Activated T-cell treated with anti-CD3 and anti-CD28 coated beads, Interleukin-2, amount 50 U/mL, for 48 hours (primary cell): ENCODE data around the gene SLC47A1.
"Not testable (repeated sequence)": the region's sequence is repeated elsewhere in the genome, so short reads cannot be mapped to it uniquely, and the experiment has no call there.

Experiments
- DNase-seq, 2 experiments: peaks; one replicate each; pipeline ENCODE4 v3.0.0-alpha.2; 2020

The SLC47A1 gene, protein sequence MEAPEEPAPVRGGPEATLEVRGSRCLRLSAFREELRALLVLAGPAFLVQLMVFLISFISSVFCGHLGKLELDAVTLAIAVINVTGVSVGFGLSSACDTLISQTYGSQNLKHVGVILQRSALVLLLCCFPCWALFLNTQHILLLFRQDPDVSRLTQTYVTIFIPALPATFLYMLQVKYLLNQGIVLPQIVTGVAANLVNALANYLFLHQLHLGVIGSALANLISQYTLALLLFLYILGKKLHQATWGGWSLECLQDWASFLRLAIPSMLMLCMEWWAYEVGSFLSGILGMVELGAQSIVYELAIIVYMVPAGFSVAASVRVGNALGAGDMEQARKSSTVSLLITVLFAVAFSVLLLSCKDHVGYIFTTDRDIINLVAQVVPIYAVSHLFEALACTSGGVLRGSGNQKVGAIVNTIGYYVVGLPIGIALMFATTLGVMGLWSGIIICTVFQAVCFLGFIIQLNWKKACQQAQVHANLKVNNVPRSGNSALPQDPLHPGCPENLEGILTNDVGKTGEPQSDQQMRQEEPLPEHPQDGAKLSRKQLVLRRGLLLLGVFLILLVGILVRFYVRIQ

DNA sequence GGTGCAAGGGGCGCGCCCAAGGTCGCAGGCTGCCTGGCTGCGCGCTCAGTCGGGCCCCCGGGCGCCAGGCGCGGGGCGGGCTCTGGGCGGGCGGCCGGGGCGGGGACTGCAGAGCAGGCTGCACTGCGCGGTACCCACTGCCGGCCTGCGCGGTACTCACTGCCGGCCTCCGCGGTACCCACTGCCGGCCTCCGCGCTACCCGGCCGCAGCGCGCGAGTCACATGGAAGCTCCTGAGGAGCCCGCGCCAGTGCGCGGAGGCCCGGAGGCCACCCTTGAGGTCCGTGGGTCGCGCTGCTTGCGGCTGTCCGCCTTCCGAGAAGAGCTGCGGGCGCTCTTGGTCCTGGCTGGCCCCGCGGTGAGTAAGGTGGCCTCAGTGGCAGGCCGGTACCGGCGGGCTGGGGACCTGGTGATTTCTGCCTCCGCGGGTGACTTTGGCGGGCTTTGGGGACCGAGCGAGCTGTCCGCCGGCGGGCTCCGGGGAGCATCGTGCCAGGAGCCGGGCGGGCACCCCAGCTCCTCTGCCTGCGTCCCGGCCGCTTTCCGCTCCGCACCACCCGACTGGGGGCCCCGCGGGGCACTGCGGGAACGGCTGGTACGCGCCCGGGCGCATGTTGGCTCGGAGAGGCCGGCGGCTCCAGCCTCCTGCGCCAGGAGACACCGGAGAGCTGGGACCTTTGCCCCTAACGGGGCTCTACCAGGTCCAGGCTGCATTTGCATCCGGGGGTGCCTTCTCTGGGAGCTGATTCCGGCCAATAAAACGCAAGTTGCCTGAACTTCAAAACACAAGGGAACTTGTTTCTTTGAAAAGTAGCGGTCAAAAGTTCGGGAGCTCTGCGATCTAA lies at the start of gene SLC47A1:
SLC47A1 (plus strand) TSS at position 137 of the 844 bp plus-strand sequence; CDS start at position 223, 86 bp downstream.
- peak; percentile 44 to 46 for DNase-seq

DNA sequence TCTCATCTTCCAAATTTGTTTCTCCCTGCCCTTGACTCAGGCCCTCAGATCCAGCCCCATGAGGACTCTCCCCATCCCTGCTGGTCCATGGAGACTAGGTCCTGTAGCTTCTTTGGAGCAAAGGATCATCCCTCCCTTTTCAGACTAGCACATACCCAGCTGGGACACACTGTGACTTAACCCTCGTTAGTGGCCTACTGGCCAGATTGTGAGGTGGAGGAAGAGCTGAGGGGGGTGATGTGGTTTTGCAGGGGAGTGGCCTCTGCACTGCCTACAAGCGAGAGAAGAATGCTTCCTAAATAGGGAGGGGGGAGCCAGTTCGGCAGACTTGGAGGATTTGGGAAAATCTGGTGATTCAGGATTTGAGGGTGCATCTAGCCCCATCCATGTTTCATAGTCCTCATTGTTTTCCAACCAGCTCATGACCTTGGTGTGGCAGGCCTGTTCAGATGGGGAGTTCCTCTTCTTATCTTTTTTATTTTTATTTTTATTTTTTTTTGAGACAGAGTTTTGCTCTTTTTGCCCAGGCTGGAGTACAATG lies 47.8 kb upstream of the SLC47A1 start:
- no peak for DNase-seq

DNA sequence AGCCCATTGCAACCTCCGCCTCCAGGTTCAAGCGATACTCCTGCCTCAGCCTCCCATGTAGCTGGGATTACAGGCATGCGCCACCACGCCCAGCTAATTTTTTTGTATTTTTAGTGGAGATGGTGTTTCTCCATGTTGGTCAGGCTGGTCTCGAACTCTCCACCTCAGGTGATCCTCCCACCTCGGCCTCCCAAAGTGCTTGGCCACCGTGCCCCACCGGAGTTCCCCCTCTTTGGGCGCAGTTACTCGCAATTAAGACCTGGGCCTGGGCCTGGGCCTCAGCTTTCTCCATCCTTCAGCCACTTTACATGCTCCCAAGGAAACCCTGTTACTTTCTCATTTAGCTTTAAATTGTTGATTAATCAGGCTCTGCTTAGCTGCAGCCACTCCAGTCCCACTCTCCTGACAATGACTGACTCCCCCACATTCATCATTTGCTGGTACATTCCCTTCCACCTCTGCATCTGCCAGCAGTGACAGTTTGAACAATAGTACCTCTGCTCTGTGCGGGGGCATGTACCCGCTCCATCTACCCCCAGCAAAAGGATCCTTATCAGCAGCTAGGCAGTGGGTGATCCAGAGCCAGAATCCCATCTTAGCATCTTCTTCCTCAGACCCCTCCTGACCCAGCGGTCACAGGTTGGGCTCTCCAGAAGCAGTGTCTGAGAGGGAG lies 47.2 kb upstream of the SLC47A1 start:
- no peak for DNase-seq

GRCh38 chr17:19487024-19487600 lies 46.5 kb upstream of the SLC47A1 start:
- DNase-seq: no peak

DNA sequence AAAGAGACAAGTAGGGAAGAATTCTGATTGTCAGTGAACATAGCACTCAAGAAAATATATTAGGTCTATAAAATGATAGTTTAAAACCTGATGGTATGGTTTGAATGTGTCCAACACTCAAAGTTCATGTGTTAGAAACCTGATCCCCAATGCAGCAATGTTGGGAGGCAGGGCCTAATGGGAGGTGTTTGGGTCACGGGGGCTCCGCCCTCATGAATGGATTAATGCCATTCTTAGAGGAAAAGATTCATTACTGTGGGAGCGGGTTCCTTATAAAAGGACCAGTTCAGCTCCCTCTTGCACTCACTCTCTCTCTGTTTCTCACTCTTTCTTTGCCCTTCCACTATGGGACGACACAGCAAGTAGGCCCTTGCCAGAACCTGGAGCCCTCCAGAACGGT lies 41.5 kb upstream of the SLC47A1 start:
- DNase-seq: no peak

DNA sequence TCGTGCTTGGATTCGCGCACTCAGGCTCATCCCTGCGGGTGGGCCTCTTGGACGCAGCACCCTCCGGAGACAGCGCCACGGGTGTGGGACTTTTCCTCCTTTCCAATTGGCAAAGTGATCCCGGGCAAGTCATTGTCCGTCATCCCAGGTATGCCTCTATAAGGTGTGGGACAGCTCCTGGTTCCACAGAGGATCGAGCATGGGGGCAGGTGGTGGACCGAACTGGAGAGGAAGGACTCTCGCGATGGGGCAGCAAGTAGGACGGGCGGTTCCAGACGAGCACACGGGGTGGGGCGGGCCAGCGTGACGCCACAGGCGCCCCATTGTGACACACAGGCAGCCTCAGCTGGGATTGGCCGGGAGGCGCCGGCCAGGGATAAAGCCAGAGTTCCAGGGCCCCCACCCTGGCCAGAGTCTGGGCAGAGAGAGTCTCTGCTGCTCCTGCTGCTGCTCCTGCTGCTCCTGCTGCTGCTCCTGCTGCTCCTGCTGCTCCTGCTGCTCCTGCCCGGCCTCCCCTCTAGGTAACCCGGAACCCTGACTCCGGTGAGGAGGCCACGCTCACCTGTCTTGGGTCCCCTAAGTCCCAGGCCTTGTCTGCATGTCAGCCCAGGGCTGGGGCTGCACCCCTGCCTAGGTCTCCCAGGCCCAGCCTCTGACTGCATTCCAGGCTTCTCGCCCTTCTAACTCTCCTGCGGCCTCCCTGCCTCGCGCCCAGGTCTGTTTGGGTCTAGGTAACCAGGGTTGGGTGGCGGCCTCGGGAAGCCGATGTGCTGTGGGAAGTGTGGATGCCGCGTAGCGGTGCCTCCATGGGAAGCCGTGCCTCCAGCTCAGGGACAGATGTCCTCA lies 38.5 kb upstream of the SLC47A1 start:
- DNase-seq: no peak

GRCh38 chr17:19495828-19496528 lies 37.7 kb upstream of the SLC47A1 start:
- DNase-seq: no peak

DNA sequence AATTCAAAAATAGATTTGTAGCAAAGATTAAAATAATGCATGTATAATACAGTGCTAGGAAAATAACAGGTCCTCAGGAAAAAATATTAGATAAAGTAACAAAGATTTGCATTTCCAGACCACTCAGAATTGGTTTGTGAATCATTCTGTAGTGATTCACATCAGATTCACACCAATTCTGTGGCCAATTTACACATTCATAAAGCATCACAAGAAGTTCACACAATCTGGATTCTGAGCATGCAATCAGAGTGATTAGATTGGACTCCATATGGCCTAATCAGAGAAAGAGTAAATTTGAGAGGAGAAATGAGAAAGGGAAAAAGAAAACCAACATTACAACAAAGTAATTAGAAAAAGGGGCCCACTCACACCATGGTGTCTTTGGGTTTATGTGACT lies 36.0 kb upstream of the SLC47A1 start:
- no peak for DNase-seq

DNA sequence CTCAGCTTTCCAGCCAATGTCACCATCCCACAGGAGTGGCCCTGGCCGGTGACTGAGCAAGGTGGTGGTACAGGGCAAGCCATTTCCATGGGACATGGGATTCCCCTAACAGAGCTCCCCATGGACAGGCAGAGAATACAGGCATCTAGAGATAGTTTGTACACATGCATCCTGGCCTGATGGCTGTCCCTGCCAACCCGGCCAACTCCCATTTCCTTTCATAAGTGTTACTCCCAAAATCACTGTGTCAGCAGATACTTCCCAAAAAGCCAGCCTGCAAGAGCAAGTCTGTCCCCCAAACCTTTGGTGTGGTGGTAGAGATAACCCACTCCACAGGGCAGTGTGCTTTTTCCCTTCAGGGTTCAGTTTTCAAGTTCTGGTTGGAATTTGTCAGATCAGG lies 32.4 kb upstream of the SLC47A1 start:
- DNase-seq: no peak

GRCh38 chr17:19502517-19502916 lies 31.1 kb upstream of the SLC47A1 start:
- peak; percentile 55 to 64 for DNase-seq

DNA sequence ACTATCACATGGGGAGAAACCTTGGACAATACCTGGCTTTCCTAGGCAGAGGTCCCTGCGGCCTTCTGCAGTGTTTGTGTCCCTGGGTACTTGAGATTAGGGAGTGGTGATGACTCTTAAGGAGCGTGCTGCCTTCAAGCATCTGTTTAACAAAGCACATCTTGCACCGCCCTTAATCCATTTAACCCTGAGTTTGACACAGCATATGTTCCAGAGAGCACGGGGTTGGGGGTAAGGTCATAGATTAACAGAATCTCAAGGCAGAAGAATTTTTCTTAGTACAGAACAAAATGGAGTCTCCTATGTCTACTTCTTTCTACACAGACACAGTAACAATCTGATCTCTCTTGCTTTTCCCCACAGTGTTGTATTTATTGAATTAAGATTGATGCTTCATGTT lies 28.1 kb upstream of the SLC47A1 start:
- not testable (repeated sequence) for DNase-seq

DNA sequence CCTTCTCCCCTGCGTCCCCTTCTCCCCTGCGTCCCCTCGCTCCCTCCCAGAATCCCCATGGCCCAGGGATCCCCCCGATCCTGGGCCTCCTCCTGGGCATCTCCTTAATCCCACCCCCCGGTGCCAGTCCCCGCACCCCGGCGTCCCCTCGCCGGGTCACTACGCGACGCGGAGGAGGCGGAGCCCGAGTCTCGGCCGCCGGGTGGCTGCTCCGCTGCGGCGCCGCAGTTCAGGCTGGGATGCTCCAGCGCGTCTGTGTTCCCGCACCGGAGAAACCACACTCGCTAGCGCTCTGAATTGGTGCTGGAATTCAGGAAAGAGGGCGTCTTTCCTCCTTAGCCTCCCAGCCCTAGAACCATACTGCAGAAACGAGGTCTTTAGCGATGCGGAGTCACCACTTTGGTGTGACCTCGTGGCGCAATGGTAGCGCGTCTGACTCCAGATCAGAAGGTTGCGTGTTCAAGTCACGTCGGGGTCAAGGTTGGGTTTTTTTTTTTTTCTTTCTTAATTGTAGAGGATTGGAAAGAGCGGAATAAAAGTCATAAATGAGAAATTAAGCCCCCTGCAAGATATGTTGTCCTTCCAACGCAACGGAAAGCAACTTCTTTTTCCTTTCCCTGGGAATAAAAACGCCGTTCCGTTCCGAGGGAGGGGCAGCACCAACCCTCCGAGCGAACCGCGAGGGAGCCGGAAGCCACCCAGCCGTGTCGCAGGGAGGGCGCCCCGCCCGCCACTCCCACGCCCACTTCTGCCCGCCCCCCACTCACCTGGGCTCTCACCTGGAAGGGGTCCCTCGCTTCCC lies 25.7 kb upstream of the SLC47A1 start:
- DNase-seq: peak; percentile 92 to 94

- DNase-seq: no peak
Measured at GRCh38 chr17:19508577-19508867, 25.1 kb upstream of the SLC47A1 start.

DNA sequence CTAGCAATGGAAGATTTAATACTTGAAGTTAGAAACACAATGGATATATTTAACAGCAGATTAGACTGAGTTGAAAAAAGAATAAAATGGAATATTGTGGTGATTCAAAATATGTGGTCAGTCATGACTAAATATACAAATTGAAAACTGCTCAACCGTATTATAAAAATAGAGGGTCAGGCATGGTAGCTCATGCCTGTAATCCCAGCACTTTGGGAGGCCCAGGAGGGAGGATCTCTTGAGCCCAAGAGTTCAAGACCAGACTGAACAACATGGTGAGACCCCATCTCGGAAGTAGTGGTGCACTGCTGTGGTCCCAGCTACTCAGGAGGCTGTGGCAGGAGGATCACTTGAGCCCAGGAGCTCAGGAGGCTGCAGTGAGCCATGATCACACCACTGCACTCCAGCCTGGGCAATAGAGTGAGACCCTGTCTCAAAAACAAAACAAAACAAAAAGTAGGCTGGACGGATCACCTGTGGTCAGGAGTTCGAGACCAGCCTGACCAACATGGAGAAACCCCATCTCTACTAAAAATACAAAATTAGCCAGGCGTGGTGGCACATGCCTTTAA lies 24.3 kb upstream of the SLC47A1 start:
- not testable (repeated sequence) for DNase-seq

DNA sequence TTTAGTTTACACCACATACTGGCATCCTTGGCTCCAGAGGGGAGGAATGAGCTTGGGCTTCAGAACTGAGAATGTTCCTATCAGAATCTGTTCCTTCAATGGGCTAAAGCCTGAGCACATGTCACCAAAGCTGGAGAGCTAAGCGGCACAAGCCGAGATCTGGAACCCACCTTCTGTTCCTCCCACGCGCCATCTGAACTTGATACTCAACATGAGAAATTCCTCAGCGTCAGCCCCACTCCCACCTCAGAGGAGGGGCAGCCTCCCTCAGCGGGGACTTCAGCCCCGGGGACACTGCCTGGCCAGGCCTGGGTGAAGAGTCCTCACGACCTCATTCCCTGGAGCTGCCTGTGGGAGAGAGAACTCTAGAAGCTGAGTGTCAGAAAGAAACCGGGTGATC lies 22.8 kb upstream of the SLC47A1 start:
- no peak for DNase-seq

DNA sequence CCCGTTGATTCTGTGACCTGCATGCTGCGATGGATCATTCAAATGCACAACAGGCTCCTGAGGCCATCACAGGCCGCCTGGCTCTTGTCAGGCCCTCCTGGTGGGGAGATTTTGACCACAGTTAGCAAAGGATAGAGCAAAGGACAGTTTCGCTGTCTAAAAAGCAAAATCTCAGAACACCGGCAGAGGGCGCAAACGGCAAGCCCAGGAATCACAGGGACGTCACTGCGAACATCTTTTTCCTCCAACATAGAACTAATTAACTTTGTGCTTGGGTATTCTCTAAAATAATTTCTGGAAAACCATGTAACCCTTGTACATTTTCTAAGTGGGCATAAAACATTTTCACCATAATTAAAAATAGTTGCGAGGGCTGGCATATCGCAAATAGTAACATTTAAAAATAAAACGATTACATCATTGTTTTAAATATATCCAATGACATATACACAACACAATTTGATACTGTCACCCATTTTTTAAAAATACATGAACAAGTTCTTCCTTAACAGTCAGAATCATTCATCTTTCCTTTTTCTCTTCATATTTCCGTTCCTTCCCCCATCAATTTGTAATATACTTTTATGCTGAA lies 19.7 kb upstream of the SLC47A1 start:
- peak; percentile 75 to 77 for DNase-seq

DNA sequence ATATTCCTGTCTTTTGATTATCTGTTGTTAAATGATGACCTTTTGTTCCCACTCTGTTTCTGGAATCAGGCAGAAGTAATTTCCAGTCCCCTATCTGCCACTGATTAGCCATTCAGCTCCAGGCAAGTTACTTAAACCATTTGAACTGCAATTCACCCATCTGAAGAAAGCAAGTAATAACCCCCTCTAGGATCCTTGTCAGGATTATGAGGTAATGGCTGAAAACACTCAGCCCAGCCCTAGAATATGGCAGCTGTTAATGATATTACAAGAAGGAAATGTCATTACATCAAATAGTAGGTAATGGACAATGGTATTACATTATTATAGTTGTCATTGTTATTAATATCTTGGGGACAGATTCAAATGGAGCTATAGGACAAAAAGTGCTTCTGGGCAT lies 16.0 kb upstream of the SLC47A1 start:
- no peak for DNase-seq

GRCh38 chr17:19519388-19520291 lies 14.0 kb upstream of the SLC47A1 start:
- not testable (repeated sequence) for DNase-seq
